DND-41 (cell line): Measurements from ENCODE around the gene PIGQ.
A peak's percentile ranks its signal among the peaks of the same experiment; 100 is the strongest.

ENCODE experiments used
- ATAC-seq: fragments of 200-7000 bp; cut with Tn5 transposase; 3 replicates; pipeline ENCODE4 v1.9.1; 2021; ENCODE audit warnings: low read depth; ENCODE audit not compliant: insufficient read depth
- DNase-seq: peaks from one replicate; pipeline ENCODE4 v3.0.0-alpha.2; 2020
- H2AFZ ChIP-seq: 2 replicates; pipeline ENCODE4 v1.6.0; 2012; ENCODE audit warnings: low read depth, low read length
- H3K27ac ChIP-seq: 2 replicates; pipeline ENCODE4 v1.5.1; 2012; ENCODE audit warnings: low read length, inconsistent platforms
- H3K27me3 ChIP-seq: fragments of 200-600 bp; sonication (generic); 2 replicates; pipeline ENCODE4 v1.6.0; 2012; ENCODE audit warnings: low read length, mild to moderate bottlenecking, inconsistent platforms; ENCODE audit not compliant: insufficient read depth, poor library complexity
- H3K36me3 ChIP-seq: 2 replicates; pipeline ENCODE4 v1.5.1; 2012; ENCODE audit warnings: low read length, inconsistent platforms; ENCODE audit not compliant: insufficient read depth
- H3K4me1 ChIP-seq: 2 replicates; pipeline ENCODE4 v1.5.1; 2012; ENCODE audit warnings: mild to moderate bottlenecking, low read length; ENCODE audit not compliant: insufficient read depth
- H3K4me2 ChIP-seq: 2 replicates; pipeline ENCODE4 v1.6.0; 2012; ENCODE audit warnings: mild to moderate bottlenecking, moderate library complexity, low read length, inconsistent platforms; ENCODE audit not compliant: insufficient read depth
- H3K4me3 ChIP-seq, 2 experiments: fragments of 200-600 bp in 1 of 2; shearing (Covaris generic) in 1 of 2; 2 replicates each; pipeline ENCODE4 v1.5.1; 2012 to 2016; ENCODE audit warnings: inconsistent platforms in 2 of 2, low read length in 2 of 2, mild to moderate bottlenecking in 2 of 2, low read depth in 1 of 2, moderate library complexity in 1 of 2
- H3K79me2 ChIP-seq: 2 replicates; pipeline ENCODE4 v1.6.0; 2012; ENCODE audit warnings: low read length, inconsistent platforms; ENCODE audit not compliant: insufficient read depth
- H3K9ac ChIP-seq: 2 replicates; pipeline ENCODE4 v1.6.0; 2012; ENCODE audit warnings: low read depth, mild to moderate bottlenecking, inconsistent platforms, low read length, moderate library complexity
- H3K9me3 ChIP-seq: 2 replicates; pipeline ENCODE4 v1.5.1; 2012; ENCODE audit warnings: low read length, moderate library complexity, mild to moderate bottlenecking, inconsistent platforms; ENCODE audit not compliant: insufficient read depth, severe bottlenecking
- H4K20me1 ChIP-seq: 2 replicates; pipeline ENCODE4 v1.6.0; 2012; ENCODE audit warnings: low read length; ENCODE audit not compliant: insufficient read depth
- EZH2 ChIP-seq: IDR thresholded peaks from 3 replicates; pipeline ENCODE4 v1.6.1; 2012; ENCODE audit warnings: borderline replicate concordance, low read depth, mild to moderate bottlenecking, moderate library complexity, low read length, inconsistent platforms; ENCODE audit not compliant: severe bottlenecking
- TF ChIP-seq, protein P1 (sequence below): IDR thresholded peaks from 2 replicates; pipeline ENCODE4 v1.5.1; 2012; ENCODE audit warnings: borderline replicate concordance, low read length, moderate library complexity, mild to moderate bottlenecking; ENCODE audit not compliant: poor library complexity, severe bottlenecking; ENCODE audit errors: extremely low read depth

PIGQ gene

DNA sequence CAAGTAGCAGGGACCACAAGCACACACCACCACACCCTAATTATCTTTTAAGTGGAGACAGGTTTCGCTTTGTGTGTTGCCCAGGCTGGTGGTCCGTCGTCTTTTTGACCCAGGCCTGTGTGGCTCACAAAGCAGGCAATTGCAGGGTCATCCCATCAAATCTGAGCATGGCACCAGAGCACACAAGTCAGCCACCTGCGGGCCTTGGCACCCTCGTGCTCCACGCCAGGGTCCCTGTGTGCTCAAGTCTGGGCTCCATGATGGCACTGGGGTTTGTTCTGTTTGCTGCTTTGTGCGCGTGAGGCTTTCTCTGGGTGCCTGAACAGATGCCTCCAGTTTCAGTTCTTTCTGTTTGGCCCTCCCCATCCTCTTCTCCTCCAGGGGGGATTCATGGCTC is 44.6 kb upstream of the PIGQ start:
- peaks cover 44% of the 10 kb centered on the region for H4K20me1 ChIP-seq
- H3K9ac ChIP-seq: no peak overlapping the region
- TF ChIP-seq, protein P1, sequence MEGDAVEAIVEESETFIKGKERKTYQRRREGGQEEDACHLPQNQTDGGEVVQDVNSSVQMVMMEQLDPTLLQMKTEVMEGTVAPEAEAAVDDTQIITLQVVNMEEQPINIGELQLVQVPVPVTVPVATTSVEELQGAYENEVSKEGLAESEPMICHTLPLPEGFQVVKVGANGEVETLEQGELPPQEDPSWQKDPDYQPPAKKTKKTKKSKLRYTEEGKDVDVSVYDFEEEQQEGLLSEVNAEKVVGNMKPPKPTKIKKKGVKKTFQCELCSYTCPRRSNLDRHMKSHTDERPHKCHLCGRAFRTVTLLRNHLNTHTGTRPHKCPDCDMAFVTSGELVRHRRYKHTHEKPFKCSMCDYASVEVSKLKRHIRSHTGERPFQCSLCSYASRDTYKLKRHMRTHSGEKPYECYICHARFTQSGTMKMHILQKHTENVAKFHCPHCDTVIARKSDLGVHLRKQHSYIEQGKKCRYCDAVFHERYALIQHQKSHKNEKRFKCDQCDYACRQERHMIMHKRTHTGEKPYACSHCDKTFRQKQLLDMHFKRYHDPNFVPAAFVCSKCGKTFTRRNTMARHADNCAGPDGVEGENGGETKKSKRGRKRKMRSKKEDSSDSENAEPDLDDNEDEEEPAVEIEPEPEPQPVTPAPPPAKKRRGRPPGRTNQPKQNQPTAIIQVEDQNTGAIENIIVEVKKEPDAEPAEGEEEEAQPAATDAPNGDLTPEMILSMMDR: no peak
- TF ChIP-seq EZH2: no peak
- no peak for DNase-seq
- H3K4me2 ChIP-seq: peak overlapping the region; percentile 80
- peaks cover 42% of the 10 kb centered on the region for H3K79me2 ChIP-seq
- no peak overlapping the region for H2AFZ ChIP-seq
- no peak overlapping the region for H3K27ac ChIP-seq
- no peaks in the 10 kb centered on the region for H3K9me3 ChIP-seq
- H3K27me3 ChIP-seq: no peaks in the 10 kb centered on the region
- no peak overlapping the region for H3K4me3 ChIP-seq
- no peak for ATAC-seq
- peaks cover 27% of the 10 kb centered on the region for H3K36me3 ChIP-seq
- H3K4me1 ChIP-seq: peaks cover 33% of the 10 kb centered on the region

DNA sequence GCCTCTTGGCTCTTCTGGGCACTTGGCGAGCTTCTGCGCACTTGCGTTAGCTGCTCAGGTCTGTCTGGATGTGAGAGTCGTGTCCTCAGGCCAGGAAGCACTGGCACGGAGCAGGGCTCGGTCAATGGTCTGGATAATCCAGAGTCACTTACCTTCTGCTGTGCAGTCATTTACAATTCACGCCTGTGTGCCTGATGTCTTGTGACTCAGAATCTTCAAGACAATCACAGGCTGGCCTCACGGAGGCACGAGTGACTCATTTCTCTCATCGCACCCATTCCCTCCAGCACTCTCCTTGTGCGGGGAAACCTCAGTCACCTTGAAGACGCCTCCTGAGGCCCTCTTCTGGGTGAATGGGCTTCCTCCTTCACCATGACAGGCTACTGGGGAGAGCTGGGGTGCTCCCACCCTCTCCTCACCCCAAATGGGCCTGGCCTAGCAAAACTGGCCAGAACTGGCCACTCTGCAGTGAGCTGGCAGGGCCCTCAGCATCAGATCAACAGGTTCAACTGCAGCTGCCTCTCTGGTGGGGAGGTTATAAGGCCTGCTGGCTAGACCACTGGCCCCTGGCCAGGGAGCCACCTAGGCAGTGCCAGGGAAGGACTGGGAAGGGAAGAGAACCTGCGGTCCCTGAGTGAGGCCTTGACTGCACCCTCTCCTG is 44.1 kb upstream of the PIGQ start:
- Histone ChIP-seq H3K36me3 (peaks cover 27% of the 10 kb centered on the region), H3K9ac (peak overlapping the region; percentile 81), H3K9me3 (no peaks in the 10 kb centered on the region), H3K4me1 (peaks cover 38% of the 10 kb centered on the region), H3K4me3 (peak overlapping the region; percentile 46 to 95; a peak in 3 of 4 replicates), H4K20me1 (peaks cover 49% of the 10 kb centered on the region), H2AFZ (no peak overlapping the region), H3K27ac (peak overlapping the region; percentile 50; the same call in 1 of the 2 replicates), H3K27me3 (no peaks in the 10 kb centered on the region), H3K79me2 (peaks cover 48% of the 10 kb centered on the region), H3K4me2 (peak overlapping the region; percentile 80)
- ATAC-seq: no peak
- DNase-seq: no peak
- TF ChIP-seq, protein P1: no peak
- no peak for TF ChIP-seq EZH2

DNA sequence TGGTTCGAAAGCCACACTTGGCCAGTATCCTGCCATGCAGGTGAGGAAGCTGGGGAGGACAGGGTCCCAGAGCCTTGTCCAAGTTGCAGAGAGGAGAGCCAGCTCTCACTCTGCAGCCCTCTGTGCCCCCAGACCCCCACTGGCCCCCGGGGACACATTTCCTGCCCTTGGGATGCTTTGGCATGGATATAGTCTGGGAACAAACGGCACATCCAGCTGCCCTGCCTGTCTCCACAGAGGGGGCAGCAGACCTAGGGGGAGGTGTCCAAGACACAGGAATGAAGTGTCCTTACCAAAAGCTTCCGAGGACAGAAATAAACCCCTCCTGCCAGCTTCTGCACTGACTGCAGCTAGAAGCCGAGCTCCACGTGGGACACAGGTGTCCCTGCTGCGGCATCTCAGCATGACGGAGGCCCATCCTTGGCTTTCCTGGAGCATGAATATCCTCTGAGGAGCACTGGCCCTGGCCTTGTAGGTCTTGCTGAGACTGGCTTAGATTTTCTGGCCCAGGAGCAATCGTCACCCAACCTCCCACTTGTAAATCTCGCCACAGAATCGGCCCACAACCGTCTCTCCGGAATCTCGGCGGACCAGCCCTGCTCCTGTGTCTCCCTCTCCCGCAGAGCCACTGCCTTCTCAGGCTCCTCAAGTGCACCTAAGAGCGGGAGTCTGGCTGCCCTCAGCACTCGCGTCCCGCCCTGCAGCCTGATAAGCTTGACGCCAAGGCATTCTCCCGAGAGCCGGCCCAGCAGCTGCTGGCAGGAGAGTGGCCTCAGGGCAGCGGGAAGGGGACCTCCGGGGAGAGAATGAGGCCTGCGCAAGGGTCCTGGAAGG is 43.4 kb upstream of the PIGQ start:
- Histone ChIP-seq H3K27me3 (no peaks in the 10 kb centered on the region), H3K4me2 (peak overlapping the region; percentile 80), H3K9me3 (no peaks in the 10 kb centered on the region), H3K36me3 (peaks cover 24% of the 10 kb centered on the region), H3K9ac (peak overlapping the region; percentile 81), H3K4me3 (peak overlapping the region; percentile 46 to 95), H3K4me1 (peaks cover 38% of the 10 kb centered on the region), H4K20me1 (peaks cover 55% of the 10 kb centered on the region), H3K79me2 (peaks cover 55% of the 10 kb centered on the region), H2AFZ (peak overlapping the region; percentile 75), H3K27ac (peak overlapping the region; percentile 93)
- ATAC-seq (peak; percentile 22), DNase-seq (peak; percentile 45)
- TF ChIP-seq, protein P1: no peak
- no peak for TF ChIP-seq EZH2
